Ishikawa (cell line): Measurements from ENCODE around the gene CRLF1.

Experiments used
- CEBPB ChIP-seq: IDR thresholded peaks from 2 replicates; pipeline ENCODE4 v1.6.1; 2012
- CREB1 ChIP-seq: IDR thresholded peaks from 2 replicates; pipeline ENCODE4 v1.6.1; 2012; ENCODE audit warnings: low read depth
- EGR1 ChIP-seq: IDR thresholded peaks from 2 replicates; pipeline ENCODE4 v1.6.1; 2012
- EP300 ChIP-seq: IDR thresholded peaks from 2 replicates; pipeline ENCODE4 v1.6.1; 2012; ENCODE audit warnings: borderline replicate concordance
- FOXM1 ChIP-seq: IDR thresholded peaks from 2 replicates; pipeline ENCODE4 v1.6.1; 2012; ENCODE audit warnings: low read depth, borderline replicate concordance
- NFIC ChIP-seq: IDR thresholded peaks from 2 replicates; pipeline ENCODE4 v1.6.1; 2012
- RAD21 ChIP-seq: IDR thresholded peaks from 2 replicates; pipeline ENCODE4 v1.6.1; 2012; ENCODE audit warnings: low read depth
- TAF1 ChIP-seq: IDR thresholded peaks from 2 replicates; pipeline ENCODE4 v1.6.1; 2012; ENCODE audit warnings: low read depth, mild to moderate bottlenecking
- TCF12 ChIP-seq: IDR thresholded peaks from 2 replicates; pipeline ENCODE4 v1.6.1; 2012; ENCODE audit warnings: low read depth
- TEAD4 ChIP-seq: IDR thresholded peaks from 2 replicates; pipeline ENCODE4 v1.6.1; 2012
- YY1 ChIP-seq: IDR thresholded peaks from 2 replicates; pipeline ENCODE4 v1.6.1; 2012; ENCODE audit warnings: low read depth
- ZBTB7A ChIP-seq: IDR thresholded peaks from 2 replicates; pipeline ENCODE4 v1.6.1; 2012; ENCODE audit warnings: low read depth
- TF ChIP-seq, protein P1 (sequence below): IDR thresholded peaks from 2 replicates; pipeline ENCODE4 v1.6.1; 2012
- TF ChIP-seq, protein P2 (sequence below): IDR thresholded peaks from 2 replicates; pipeline ENCODE4 v1.6.1; 2012
- TF ChIP-seq, protein P3 (sequence below): IDR thresholded peaks from 2 replicates; pipeline ENCODE4 v1.6.1; 2012; ENCODE audit warnings: low read depth, mild to moderate bottlenecking

CRLF1 gene

DNA sequence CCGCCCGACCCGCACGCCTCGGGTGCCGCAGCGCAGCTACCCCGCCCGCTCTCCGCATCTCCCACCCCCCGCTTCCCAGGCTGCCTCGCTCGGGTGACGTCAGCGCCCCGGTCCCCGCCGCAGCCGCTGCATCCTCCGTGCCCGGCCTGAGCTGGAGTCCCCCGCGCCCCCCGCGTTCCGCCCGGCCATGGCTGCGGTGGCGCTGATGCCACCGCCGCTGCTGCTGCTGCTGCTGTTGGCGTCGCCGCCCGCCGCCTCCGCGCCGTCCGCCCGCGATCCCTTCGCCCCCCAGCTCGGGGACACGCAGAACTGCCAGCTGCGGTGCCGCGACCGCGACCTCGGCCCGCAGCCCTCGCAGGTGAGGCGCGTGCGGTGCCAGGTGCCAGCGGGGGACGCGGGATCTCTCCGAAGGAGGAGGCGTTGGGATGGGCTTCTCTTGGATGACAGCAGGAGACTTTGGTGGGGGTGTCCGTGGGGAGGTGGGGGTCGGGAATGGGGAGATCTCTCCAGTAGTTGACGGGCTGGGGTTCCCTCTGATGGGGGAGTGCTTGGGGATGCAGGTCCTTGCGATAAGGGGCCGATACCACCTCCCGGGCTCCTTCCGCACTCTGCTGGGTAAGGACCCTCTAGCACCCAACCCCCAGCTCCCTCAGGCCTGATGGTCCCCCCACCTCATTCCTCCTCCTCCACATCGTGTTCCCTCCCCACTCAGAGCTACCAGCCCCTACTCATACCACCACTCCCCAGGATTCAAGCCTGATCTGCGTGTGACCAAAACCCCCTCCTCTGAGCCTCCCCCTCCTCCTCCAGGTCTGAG is 6.4 kb upstream of the CRLF1 start, which contains the start of gene TMEM59L:
Gene TMEM59L (plus strand): TSS at position 99 of the 817 bp plus-strand sequence. CDS start 89 bp downstream, at position 188.
- TF ChIP-seq, protein P1, sequence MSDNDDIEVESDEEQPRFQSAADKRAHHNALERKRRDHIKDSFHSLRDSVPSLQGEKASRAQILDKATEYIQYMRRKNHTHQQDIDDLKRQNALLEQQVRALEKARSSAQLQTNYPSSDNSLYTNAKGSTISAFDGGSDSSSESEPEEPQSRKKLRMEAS, result no peak
- TF ChIP-seq RAD21 (no peak), EP300 (no peak), CEBPB (no peak), TEAD4 (no peak), ZBTB7A (no peak; the same call in none of the 2 replicates), FOXM1 (no peak), YY1 (no peak)
- TF ChIP-seq, protein P2, sequence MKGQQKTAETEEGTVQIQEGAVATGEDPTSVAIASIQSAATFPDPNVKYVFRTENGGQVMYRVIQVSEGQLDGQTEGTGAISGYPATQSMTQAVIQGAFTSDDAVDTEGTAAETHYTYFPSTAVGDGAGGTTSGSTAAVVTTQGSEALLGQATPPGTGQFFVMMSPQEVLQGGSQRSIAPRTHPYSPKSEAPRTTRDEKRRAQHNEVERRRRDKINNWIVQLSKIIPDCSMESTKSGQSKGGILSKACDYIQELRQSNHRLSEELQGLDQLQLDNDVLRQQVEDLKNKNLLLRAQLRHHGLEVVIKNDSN, result no peak

DNA sequence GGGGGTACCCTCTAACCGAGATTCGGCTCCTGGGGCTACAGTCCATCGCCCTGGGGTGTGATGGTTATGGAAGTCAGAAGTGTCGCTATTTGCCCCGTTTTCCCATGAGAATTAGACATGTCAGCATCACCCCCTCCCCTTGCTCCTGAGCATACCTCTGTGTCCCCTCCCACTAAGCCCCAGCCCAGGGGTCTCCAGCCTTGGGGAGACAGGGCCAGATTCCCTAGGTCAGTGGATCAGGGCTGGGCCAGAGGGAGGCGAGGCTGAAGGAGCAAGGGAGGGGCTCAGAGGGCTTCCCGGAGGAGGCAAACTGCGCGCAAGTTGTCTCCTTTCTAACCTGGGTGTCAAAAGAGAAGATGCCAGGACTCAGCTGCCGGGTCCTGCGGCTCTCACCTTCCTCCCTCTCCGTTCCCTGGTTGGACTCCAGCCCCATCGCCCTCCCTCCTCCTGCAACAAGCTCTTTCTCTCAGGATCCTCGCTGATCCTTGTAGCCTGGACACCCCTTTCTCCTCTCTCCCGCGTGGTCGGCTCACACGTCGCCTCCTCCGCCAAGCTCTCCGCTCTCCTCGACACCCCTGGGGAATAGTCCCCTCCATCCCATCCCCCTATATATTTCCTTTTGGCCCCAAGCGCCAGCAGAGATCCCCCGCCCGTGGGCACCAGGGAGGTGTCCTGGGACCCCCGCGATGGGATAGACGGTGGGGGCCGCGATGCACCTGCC is 5.6 kb upstream of the CRLF1 start:
- TF ChIP-seq, protein P2, result no peak
- TF ChIP-seq RAD21, result no peak
- no peak for TF ChIP-seq EGR1
- TF ChIP-seq TCF12, result no peak
- no peak for TF ChIP-seq NFIC
- TF ChIP-seq TAF1, result no peak

DNA sequence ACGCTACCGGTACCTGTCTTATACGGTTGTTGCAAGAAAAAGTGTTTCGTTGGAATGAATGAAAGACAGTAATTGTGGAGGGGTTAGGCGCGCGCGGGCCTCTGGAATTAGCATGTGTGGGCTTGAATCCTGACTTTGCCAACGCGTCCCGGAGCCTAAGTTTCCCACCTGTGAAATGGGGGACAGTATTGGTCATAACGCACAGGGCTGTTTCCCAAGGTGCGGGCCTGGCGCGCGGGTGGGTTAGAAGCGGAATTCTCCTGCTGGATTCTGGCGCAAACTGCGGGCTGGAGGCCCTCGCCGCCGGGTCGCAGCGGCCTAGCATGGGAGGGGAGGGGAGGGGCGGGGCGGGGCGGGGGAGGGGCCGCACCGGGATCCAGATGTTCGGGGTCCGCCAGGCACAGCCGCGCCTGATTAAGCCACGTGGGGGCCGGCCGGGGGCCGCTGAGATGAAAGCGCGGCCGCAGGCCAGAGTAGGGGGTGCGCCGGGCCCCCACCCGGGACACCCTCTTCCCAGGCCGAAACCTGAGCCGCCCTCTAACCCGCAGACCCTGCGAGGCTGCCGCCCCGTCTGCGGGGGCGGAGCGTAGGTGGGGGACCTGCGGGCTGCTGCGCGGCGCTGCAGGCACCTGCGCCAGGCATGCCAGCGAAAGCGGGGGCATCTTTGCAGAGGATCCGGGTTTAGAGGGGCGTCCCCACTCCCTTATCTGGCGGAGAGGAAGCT is 4.9 kb upstream of the CRLF1 start:
- TF ChIP-seq TAF1 (no peak), TEAD4 (no peak), RAD21 (no peak), CREB1 (no peak), EP300 (no peak), FOXM1 (no peak), ZBTB7A (peak; percentile 59; the same call in 1 of the 2 replicates), EGR1 (peak; percentile 95), NFIC (no peak), YY1 (no peak), CEBPB (no peak)
- TF ChIP-seq, protein P2, result no peak
- TF ChIP-seq, protein P1, result 0 out of 2 replicates have a peak, but pooled peaks have one; percentile 14
- TF ChIP-seq, protein P3, sequence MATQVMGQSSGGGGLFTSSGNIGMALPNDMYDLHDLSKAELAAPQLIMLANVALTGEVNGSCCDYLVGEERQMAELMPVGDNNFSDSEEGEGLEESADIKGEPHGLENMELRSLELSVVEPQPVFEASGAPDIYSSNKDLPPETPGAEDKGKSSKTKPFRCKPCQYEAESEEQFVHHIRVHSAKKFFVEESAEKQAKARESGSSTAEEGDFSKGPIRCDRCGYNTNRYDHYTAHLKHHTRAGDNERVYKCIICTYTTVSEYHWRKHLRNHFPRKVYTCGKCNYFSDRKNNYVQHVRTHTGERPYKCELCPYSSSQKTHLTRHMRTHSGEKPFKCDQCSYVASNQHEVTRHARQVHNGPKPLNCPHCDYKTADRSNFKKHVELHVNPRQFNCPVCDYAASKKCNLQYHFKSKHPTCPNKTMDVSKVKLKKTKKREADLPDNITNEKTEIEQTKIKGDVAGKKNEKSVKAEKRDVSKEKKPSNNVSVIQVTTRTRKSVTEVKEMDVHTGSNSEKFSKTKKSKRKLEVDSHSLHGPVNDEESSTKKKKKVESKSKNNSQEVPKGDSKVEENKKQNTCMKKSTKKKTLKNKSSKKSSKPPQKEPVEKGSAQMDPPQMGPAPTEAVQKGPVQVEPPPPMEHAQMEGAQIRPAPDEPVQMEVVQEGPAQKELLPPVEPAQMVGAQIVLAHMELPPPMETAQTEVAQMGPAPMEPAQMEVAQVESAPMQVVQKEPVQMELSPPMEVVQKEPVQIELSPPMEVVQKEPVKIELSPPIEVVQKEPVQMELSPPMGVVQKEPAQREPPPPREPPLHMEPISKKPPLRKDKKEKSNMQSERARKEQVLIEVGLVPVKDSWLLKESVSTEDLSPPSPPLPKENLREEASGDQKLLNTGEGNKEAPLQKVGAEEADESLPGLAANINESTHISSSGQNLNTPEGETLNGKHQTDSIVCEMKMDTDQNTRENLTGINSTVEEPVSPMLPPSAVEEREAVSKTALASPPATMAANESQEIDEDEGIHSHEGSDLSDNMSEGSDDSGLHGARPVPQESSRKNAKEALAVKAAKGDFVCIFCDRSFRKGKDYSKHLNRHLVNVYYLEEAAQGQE, result no peak

DNA sequence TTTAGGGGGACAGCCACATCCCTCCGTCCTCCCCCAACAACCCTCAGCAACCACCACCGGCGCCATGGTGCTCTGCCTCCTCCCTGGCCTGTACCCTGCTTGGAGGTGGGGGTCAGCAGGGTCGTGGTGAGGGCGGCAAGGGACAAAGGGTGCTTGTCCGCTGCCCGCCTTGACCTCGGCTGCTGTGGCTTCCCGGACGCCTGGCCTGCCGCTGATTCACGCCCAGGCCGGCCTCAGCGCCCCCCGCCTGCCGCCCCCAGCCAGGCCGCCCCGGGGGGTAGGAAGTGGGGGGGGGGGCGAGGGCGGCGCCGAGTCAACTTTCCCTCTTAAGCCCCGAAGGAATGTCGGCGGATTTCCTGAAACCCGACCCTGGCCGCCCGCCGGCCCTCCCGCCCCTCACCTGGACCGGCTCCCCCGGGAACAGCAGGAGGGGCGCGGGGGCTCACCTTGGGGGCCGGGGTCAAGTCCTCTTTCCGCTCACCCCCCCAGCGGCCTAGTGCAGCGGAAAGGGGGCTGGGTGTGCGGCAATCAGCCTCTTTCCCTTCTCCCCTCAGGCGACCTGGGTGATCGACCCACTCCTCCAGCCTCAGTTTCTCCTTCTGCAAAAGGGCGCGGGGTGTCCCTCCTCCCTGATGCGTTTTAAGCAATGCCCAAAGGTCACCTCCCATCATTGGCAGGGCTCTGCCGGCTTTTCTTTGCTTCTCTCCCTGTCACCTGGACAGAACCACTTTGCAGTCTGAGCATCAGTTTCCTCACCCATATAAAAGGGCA is 4.1 kb upstream of the CRLF1 start:
- TF ChIP-seq TAF1, result no peak
- TF ChIP-seq, protein P1, result peak; percentile 8; the same call in 1 of the 2 replicates
- peak; percentile 65 for TF ChIP-seq FOXM1
- TF ChIP-seq TCF12, result peak; percentile 93
- TF ChIP-seq RAD21, result no peak
- TF ChIP-seq EP300, result peak; percentile 84
- peak; percentile 97 for TF ChIP-seq ZBTB7A
- TF ChIP-seq EGR1, result no peak
- peak; percentile 67; the same call in 1 of the 2 replicates for TF ChIP-seq NFIC
- TF ChIP-seq, protein P2, result no peak
- TF ChIP-seq, protein P3, result no peak
- TF ChIP-seq CEBPB, result peak; percentile 11; the same call in 1 of the 2 replicates
- TF ChIP-seq TEAD4, result peak; percentile 82
- TF ChIP-seq CREB1, result no peak
- TF ChIP-seq YY1, result peak; percentile 56
